Endothelial cell of umbilical vein (primary cell): Measurements from ENCODE around the gene DPPA4. TPM values are rescaled to one million over a fixed set of nuclear protein-coding genes. Genes with fewer than 3 reads are reported as not detected.

Source experiments
- BruUV-seq: library from RNA; stranded (reverse); fragments of 400-500 nt; replicated peaks from 2 replicates; lab custom pipeline; 2021; lab: Mats Ljungman, UMichigan
- CTCF ChIA-PET: fragments of 300-600, 350-600 bp; sonication (Branson Sonifier 250); formaldehyde crosslinking; loops from one replicate; lab custom pipeline; 2021; ENCODE audit warnings: antibody characterized with exemption, inconsistent platforms; lab: Charles Lee
- POLR2A ChIA-PET: fragments of 300-600, 350-600 bp; sonication (Branson Sonifier 250); formaldehyde crosslinking; loops from one replicate; lab custom pipeline; 2021; ENCODE audit warnings: antibody characterized with exemption, inconsistent platforms; lab: Charles Lee
- DNase-seq: peaks from one replicate; pipeline ENCODE4 v3.0.0-alpha.2; 2011; ENCODE audit warnings: low read depth, low spot score
- FAIRE-seq: peaks from 2 replicates; lab custom pipeline; 2011; peaks lifted over from hg19 to GRCh38; lab: Jason Lieb, UNC
- H2AFZ ChIP-seq: 2 replicates; pipeline ENCODE4 v1.6.0; 2012; ENCODE audit warnings: low read depth, low read length, control low read depth, inconsistent platforms
- H3K27ac ChIP-seq: 2 replicates; pipeline ENCODE4 v1.5.1; 2011; ENCODE audit warnings: low read depth, mild to moderate bottlenecking, control low read depth, low read length, moderate library complexity; ENCODE audit not compliant: insufficient read depth
- H3K27me3 ChIP-seq, 2 experiments: 2 replicates each; pipeline versions ENCODE4 v1.6.0 to v1.6.1; 2011; ENCODE audit warnings: low read length in 2 of 2, mixed read lengths in 1 of 2; ENCODE audit not compliant: control insufficient read depth in 2 of 2, insufficient read depth in 2 of 2
- H3K36me3 ChIP-seq, 2 experiments: 2 replicates in 1 of 2; 3 replicates in 1 of 2; pipeline ENCODE4 v1.5.1; 2011; ENCODE audit warnings: low read length in 2 of 2, mild to moderate bottlenecking in 1 of 2, moderate library complexity in 1 of 2; ENCODE audit not compliant: control insufficient read depth in 2 of 2, insufficient read depth in 2 of 2; ENCODE audit errors: extremely low read depth in 1 of 2
- H3K4me1 ChIP-seq: 3 replicates; pipeline ENCODE4 v1.5.1; 2011; ENCODE audit warnings: mild to moderate bottlenecking, low read length; ENCODE audit not compliant: control insufficient read depth, insufficient read depth; ENCODE audit errors: extremely low read depth
- H3K4me2 ChIP-seq: 2 replicates; pipeline ENCODE4 v1.6.1; 2011; ENCODE audit warnings: low read length, control low read depth, mixed read lengths; ENCODE audit not compliant: insufficient read depth
- H3K4me3 ChIP-seq, 3 experiments: fragments of 200-600 bp in 1 of 3; sonication (generic), shearing (Covaris generic) in 1 of 3; replicated peaks in 1 of 3; 2 replicates each; pipeline ENCODE4 v1.5.1; 2011 to 2016; ENCODE audit warnings: control low read depth in 3 of 3, low read length in 3 of 3, mild to moderate bottlenecking in 2 of 3, inconsistent platforms in 1 of 3, low read depth in 1 of 3, moderate library complexity in 1 of 3; ENCODE audit not compliant: insufficient read depth in 1 of 3
- H3K79me2 ChIP-seq: 2 replicates; pipeline ENCODE4 v1.6.0; 2012; ENCODE audit warnings: low read length, inconsistent platforms; ENCODE audit not compliant: control insufficient read depth, insufficient read depth
- H3K9ac ChIP-seq: replicated peaks from 2 replicates; pipeline ENCODE3; 2011; ENCODE audit warnings: low read length, control low read depth; ENCODE audit not compliant: insufficient read depth; ENCODE audit errors: extremely low read depth
- H3K9me1 ChIP-seq: replicated peaks from 3 replicates; pipeline ENCODE4 v1.6.0; 2011; ENCODE audit warnings: mild to moderate bottlenecking, low read length; ENCODE audit not compliant: control insufficient read depth, insufficient read depth; ENCODE audit errors: extremely low read depth
- H3K9me3 ChIP-seq: replicated peaks from 2 replicates; pipeline ENCODE4 v1.5.1; 2012; ENCODE audit warnings: low read length, inconsistent platforms; ENCODE audit not compliant: control insufficient read depth, insufficient read depth
- H4K20me1 ChIP-seq: replicated peaks from 2 replicates; pipeline ENCODE3; 2011; ENCODE audit warnings: mild to moderate bottlenecking, low read length; ENCODE audit not compliant: control insufficient read depth, insufficient read depth; ENCODE audit errors: extremely low read depth
- CTCF ChIP-seq, 2 donors: IDR thresholded peaks; 1 replicate in 1 of 2; 2 replicates in 1 of 2; pipeline ENCODE4 v1.5.1; 2011; ENCODE audit warnings: low read length in 2 of 2, mild to moderate bottlenecking in 2 of 2, moderate library complexity in 2 of 2, control low read depth in 1 of 2, inconsistent platforms in 1 of 2, low read depth in 1 of 2; ENCODE audit not compliant: insufficient read depth in 1 of 2; ENCODE audit errors: extremely low read depth in 1 of 2
- EZH2 ChIP-seq: IDR thresholded peaks from 2 replicates; pipeline ENCODE4 v1.6.1; 2012; ENCODE audit warnings: borderline replicate concordance, low read depth, mild to moderate bottlenecking, moderate library complexity, low read length, inconsistent platforms; ENCODE audit not compliant: severe bottlenecking
- FOS ChIP-seq: IDR thresholded peaks from 2 replicates; pipeline ENCODE4 v1.6.1; 2011; ENCODE audit warnings: mild to moderate bottlenecking, low read length, moderate library complexity, borderline replicate concordance; ENCODE audit not compliant: insufficient read depth
- GATA2 ChIP-seq: IDR thresholded peaks from 2 replicates; pipeline ENCODE4 v1.7.0; 2011; ENCODE audit warnings: low read depth, mild to moderate bottlenecking, moderate library complexity, mixed read lengths, low read length; ENCODE audit not compliant: insufficient read length, insufficient read depth
- JUN ChIP-seq: IDR thresholded peaks from 2 replicates; pipeline ENCODE4 v1.6.1; 2011; ENCODE audit warnings: borderline replicate concordance, low read depth; ENCODE audit not compliant: insufficient read length, insufficient read depth
- MAX ChIP-seq: IDR thresholded peaks from 2 replicates; pipeline ENCODE4 v1.6.1; 2011; ENCODE audit not compliant: insufficient read depth, insufficient read length
- MYC ChIP-seq: IDR thresholded peaks from one replicate; pipeline ENCODE4 v1.6.1; 2011; ENCODE audit warnings: mild to moderate bottlenecking, low read depth, low read length
- POLR2A ChIP-seq: IDR thresholded peaks from 2 replicates; pipeline ENCODE4 v1.6.1; 2012; ENCODE audit warnings: low read depth, mild to moderate bottlenecking, control low read depth, low read length
- POLR2AphosphoS5 ChIP-seq: IDR thresholded peaks from 2 replicates; pipeline ENCODE4 v1.6.1; 2012; ENCODE audit warnings: low read depth, mild to moderate bottlenecking, control low read depth, low read length, moderate library complexity; ENCODE audit not compliant: insufficient read depth
- dilution Hi-C: fragments of 300-500 bp; cut with MboI; formaldehyde crosslinking; loops from one replicate; pipeline ENCODE4 v1.15.0; 2019; ENCODE audit warnings: low sequenced_read_pairs; ENCODE audit not compliant: extremely low pct_ligation_motif_present
- intact Hi-C: fragments of 100-400 bp; cut with micrococcal nuclease; formaldehyde crosslinking; loops from one replicate; pipeline ENCODE4 v1.10.0; 2022
- polyA plus RNA-seq, 4 experiments: library from polyadenylated mRNA; depleted of rRNA in 3 of 4; stranded (reverse) in 3 of 4; unstranded in 1 of 4; fragments of >200 nt; gene quantifications; 2 replicates each; pipeline versions ENCODE4 v1.2.1 to v1.2.3, GENCODE V29; 2011 to 2012; ENCODE audit warnings: missing spikeins in 1 of 4
- total RNA-seq: library from RNA; stranded (reverse); gene quantifications from 2 replicates; pipeline ENCODE4 v1.2.3, GENCODE V29; 2021

DPPA4 gene
- total and polyA plus RNA-seq, 2 donors (not counting 3 experiments of a cell fraction or from before 2014, with no cell fraction given): 0.06 TPM; not detected in 1

- no peak for FAIRE-seq
- no peak for TF ChIP-seq GATA2
- no peak for TF ChIP-seq EZH2
- no peak for TF ChIP-seq POLR2A
- CTCF ChIA-PET: no interaction called here
Measured at GRCh38 chr3:109325109-109325508, 12.2 kb downstream of the DPPA4 start.

GRCh38 chr3:109316162-109316730, 21.1 kb downstream of the DPPA4 start, which contains the start of gene DPPA2:
Gene DPPA2, minus strand, starts transcription at chr3:109316517. Its CDS starts 1,975 bp downstream, at chr3:109314542.
- BruUV-seq: no TSS peak
- H2AFZ ChIP-seq: no peak within 1 kb of the TSS
- intact Hi-C loops (no loop called here), dilution Hi-C loops (no loop called here)
- no peak within 1 kb of the TSS for H3K4me2 ChIP-seq
- H4K20me1 ChIP-seq: no peaks in the 10 kb centered on the region
- no peak within 1 kb of the TSS for H3K9ac ChIP-seq
- no peaks in the 10 kb centered on the region for H3K4me1 ChIP-seq
- DNase-seq: no peak
- no peak within 1 kb of the TSS for H3K27ac ChIP-seq
- no peak for FAIRE-seq
- no peaks in the 10 kb centered on the region for H3K36me3 ChIP-seq
- no peak within 1 kb of the TSS for H3K4me3 ChIP-seq
- POLR2A ChIA-PET: no interaction called here
- no peak for TF ChIP-seq POLR2A
- TF ChIP-seq FOS: no peak
- TF ChIP-seq MAX: no peak
- TF ChIP-seq POLR2AphosphoS5: no peak
- TF ChIP-seq JUN: no peak
- TF ChIP-seq GATA2: no peak
- TF ChIP-seq CTCF (IDR thresholded peaks at IDR 0.05; ENCODE audit: extremely low read depth in 1 of 2, insufficient read depth in 1 of 2, low read depth in 1 of 2, low read length in 2 of 2): no peak
- TF ChIP-seq EZH2: no peak
- TF ChIP-seq MYC: no peak
- H3K9me1 ChIP-seq: no peaks in the 10 kb centered on the region
- H3K79me2 ChIP-seq: no peaks in the 10 kb centered on the region
- H3K9me3 ChIP-seq: no peaks in the 10 kb centered on the region
- no peaks in the 10 kb centered on the region for H3K27me3 ChIP-seq
- CTCF ChIA-PET: no interaction called here

More at GRCh38 chr3:109325109-109325508, 12.2 kb downstream of the DPPA4 start:
- no peaks in the 10 kb centered on the region for H3K4me1 ChIP-seq
- BruUV-seq: no TSS peak
- no peak overlapping the region for H3K27ac ChIP-seq
- H3K27me3 ChIP-seq: no peaks in the 10 kb centered on the region
- POLR2A ChIA-PET: no interaction called here
- H2AFZ ChIP-seq: no peak overlapping the region
- no peak for DNase-seq
- H3K79me2 ChIP-seq: no peaks in the 10 kb centered on the region
- H3K4me2 ChIP-seq: no peak overlapping the region
- H4K20me1 ChIP-seq: no peaks in the 10 kb centered on the region
- no peaks in the 10 kb centered on the region for H3K36me3 ChIP-seq
- no peaks in the 10 kb centered on the region for H3K9me3 ChIP-seq
- H3K9me1 ChIP-seq: no peaks in the 10 kb centered on the region
- H3K4me3 ChIP-seq: no peak overlapping the region
- H3K9ac ChIP-seq: no peak overlapping the region
- dilution Hi-C loops (no loop called here), intact Hi-C loops (no loop called here)
